ENCODE data around the gene DCUN1D4. TPM values are rescaled to one million over a fixed set of nuclear protein-coding genes. Genes with fewer than 3 reads are reported as not detected.
"Not testable (repeated sequence)": the region's sequence is repeated elsewhere in the genome, so short reads cannot be mapped to it uniquely, and the experiment has no call there.

DCUN1D4 gene
- total RNA-seq, 1 donor from 2014 or later: 30.3 TPM

DNA sequence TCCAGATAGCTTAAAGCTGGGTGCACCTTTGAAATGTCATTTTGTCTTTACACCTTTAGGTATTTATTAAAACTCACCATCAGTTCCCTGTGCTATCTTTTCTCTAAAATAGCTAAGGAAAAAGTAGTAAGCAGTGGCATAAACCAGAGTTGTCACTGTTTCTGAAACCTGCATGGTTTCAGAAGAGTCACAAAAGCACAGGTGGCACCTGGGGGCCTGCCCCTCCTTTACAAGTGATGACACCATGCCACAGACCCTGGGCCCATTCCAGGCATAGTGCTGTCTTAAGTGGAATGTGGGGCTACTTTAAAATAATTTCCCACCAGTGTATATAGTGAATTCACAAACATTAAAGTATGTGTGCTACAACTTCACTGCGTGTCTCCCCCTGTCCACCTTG, 47.8 kb downstream of the DCUN1D4 start:
- no peak for DNase-seq (ENCODE audit: extremely low read depth, low read depth, low spot score)

DNA sequence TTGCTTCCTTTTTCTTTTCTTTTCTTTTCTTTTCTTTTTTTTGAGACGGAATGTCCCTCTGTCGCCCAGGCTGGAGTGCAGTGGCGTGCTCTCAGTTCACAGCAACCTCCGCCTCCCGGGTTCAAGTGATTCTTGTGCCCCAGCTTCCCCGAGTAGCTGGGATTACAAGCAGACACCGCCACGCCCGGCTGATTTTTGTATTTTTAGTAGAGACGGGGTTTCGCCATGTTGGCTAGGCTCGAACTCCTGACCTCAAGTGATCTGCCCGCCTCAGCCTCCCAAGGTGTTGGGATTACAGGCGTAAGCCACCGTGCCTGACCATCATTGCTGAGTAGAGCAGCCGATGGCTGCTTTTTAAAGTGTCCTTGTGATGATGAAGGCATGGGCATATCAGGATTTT, 50.4 kb downstream of the DCUN1D4 start:
- not testable (repeated sequence) for DNase-seq (ENCODE audit: extremely low read depth, low read depth, low spot score)

- DNase-seq (ENCODE audit: extremely low read depth, low read depth, low spot score): no peak
These were observed 51.2 kb downstream of the DCUN1D4 start for GRCh38 chr4:51894059-51894645.

GRCh38 chr4:51895158-51895557, 52.2 kb downstream of the DCUN1D4 start:
- DNase-seq (ENCODE audit: extremely low read depth, low read depth, low spot score): no peak

DNA sequence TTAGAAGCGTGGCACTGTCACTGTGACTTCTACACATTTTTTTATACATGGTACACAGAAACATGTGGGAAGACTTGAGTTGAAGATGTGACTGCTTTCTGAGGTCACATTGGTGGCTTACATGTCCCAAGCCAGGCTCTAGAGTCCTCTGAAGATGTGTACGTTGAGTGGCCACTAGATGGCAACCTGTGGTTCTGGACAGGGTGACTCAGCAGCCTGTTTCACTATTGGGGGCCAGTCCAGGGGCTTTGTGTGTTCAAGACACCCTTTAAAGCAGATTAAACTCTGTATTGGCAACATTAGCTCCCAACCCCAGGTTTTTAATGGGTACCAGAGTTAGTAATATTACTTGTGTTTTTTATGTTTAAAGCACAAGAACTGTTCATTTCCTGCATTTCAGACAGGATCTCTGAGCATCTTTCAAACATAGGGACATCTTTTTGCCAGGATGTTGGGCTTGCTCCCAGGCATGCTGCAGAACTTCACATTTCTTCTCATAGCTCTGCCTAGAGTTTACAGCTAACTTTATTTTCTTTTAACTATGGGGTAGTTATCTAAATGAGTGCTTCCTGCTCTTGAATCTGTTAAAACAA, 53.0 kb downstream of the DCUN1D4 start:
- peak; percentile 42 for DNase-seq (ENCODE audit: extremely low read depth, low read depth, low spot score)

GRCh38 chr4:51901363-51901762, 58.4 kb downstream of the DCUN1D4 start:
- no peak for DNase-seq (ENCODE audit: extremely low read depth, low read depth, low spot score)

DNA sequence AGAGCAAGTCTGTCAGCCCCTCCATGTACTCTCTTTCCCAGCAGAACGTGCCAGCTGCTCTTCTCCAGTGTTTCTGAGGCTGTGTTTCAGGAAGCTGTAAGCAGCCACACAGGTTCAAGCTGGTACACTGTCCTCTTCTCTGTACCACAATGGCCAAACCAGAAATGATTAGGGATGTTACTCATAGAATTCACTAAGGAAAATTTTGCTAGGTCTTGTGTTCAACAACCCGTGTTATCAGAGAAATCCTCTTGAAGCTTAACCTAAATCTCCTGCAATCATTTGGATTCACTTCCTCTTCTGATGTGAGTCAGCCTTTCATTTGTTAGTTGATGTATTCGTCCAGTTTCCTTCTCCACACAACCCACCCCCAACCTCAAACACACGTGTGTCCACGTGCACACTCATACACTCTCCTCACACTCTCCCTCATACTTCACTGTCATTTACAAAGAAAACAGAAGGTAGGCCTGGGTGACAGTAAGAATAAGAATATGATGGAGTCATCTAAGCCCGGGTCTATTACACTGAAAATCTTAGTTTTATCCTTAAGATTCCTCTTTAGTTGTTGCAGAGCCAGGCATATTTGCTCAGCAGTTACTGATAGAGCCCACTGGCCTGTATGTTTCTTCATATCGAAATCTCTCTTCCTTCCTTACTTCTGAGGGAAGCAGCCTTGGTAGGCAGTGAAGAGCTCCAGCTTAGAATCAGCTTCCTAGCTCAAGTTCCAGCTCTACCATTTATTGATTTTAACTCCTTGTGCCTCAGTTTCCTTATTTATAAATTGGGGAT, 63.4 kb downstream of the DCUN1D4 start:
- peak; percentile 63 for DNase-seq (ENCODE audit: extremely low read depth, low read depth, low spot score)

GRCh38 chr4:51907006-51907669, 64.2 kb downstream of the DCUN1D4 start:
- DNase-seq (ENCODE audit: extremely low read depth, low read depth, low spot score): peak; percentile 22

- DNase-seq (ENCODE audit: extremely low read depth, low read depth, low spot score): no peak
These were observed 66.3 kb downstream of the DCUN1D4 start for GRCh38 chr4:51909236-51909703.

GRCh38 chr4:51918251-51918650, 75.3 kb downstream of the DCUN1D4 start:
- no peak for DNase-seq (ENCODE audit: extremely low read depth, low read depth, low spot score)

DNA sequence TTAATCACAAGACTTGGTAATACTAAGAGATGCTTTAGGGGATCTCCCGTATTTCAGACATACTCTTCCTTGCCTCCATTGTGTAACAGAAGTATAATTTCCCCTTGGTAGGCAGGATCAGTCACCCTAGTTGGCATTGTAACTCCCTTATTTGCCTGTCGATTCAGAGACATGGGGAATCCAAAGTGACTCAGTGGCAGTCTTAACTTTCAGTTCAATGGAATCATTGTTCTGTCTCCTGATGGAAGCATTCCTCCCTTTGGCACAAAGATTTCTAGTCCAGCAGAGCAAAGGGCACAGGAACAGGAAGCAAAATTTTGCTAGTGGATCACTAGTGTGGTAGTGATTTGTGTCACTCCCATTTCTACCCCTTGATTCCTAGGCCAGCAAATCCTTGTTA, 80.4 kb downstream of the DCUN1D4 start:
- no peak for DNase-seq (ENCODE audit: extremely low read depth, low read depth, low spot score)

DNA sequence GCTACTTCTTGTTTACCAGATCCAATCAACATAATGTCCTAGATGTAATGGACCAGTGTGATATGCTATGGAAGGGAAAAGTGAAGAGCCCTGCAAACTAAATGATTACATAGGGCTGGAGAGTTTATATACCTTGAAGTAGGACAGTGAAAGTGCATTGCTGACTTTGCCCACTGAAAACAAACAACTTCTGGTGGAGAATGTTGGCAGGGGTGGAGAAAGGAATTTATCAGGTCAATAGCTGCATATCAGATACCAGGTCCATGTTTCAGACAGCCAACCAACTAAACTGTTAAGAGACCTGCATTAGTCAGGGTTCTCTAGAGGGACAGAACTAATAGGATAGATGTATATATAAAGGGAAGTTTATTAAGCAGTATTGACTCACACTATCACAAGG, 82.4 kb downstream of the DCUN1D4 start:
- no peak for DNase-seq (ENCODE audit: extremely low read depth, low read depth, low spot score)

- no peak for DNase-seq (ENCODE audit: extremely low read depth, low read depth, low spot score)
These were observed 87.6 kb downstream of the DCUN1D4 start for GRCh38 chr4:51930557-51930956.

DNA sequence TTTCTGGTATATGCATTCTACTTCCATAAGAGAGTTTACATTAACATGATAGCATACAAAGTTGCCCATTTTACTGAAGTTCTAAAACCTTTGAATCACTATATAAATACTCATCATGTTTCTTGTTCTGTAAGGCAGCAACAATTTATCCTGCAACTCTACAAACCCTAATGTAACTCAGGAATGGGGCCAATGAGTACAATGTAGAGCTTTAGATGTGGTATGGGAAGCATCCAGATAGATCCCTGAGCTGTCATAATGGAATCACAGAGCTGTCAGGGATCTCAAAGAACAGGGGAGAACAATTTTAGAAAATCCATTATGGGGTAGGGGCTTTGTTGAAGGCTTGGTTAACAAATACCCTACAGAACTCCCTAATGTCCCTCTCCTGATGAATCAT, 88.5 kb downstream of the DCUN1D4 start:
- DNase-seq (ENCODE audit: extremely low read depth, low read depth, low spot score): no peak

- no peak for DNase-seq (ENCODE audit: extremely low read depth, low read depth, low spot score)
These were observed 89.3 kb downstream of the DCUN1D4 start for GRCh38 chr4:51932261-51932660.

DNA sequence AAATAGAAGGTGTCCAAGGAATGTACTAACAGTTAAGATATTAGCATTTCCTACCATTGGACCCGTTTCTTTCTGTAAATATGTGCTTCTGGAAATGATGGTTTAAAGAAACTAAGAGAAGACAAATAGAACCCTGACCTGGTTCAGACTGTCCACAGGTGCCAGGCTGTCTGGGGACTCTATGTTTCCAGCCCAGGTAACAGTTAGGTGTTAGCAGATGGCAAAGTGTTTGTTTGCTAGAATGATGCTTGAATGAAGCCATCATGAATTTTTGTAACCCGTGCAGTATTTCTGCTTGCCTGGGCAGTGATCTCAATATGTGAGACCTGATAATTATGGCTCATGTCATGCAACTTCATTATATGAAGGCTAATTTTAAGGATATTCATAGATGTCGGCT, 89.7 kb downstream of the DCUN1D4 start:
- no peak for DNase-seq (ENCODE audit: extremely low read depth, low read depth, low spot score)

- DNase-seq (ENCODE audit: extremely low read depth, low read depth, low spot score): not testable (repeated sequence)
These were observed 97.5 kb downstream of the DCUN1D4 start for GRCh38 chr4:51940460-51940859.

DNA sequence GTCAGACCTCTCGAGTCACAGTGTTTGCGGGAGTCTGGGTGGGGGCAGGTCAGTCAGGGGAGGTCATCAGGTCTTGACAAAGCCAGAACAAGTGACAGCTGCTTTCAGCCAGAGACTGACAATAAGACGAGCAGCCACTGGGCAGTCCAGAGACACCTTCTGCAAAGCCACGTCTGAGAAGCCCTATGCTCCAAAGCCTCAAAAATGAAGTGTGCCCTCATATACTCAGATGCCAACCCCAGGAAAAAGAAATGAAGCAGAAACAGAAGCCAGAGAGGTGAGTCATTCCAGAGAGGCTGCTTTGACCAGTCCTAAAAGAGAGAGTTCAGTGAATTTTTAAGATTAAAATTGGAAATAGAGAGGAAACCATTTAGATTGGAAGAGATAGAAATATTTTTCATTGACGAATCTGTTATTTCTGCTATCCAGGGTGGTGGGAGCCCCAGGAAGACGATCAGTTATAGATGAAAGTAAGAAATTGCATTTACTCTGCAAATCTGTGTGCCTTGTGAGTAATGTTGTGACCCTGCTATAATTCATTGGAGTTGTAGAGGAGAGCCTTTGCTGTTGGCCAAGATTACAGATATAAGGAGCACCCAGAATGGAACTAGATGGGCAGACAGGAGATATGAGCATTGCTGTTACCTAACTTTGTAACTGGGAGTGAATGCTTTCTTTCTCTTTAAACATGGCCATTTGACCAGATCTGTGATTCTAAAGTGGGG, 99.3 kb downstream of the DCUN1D4 start:
- DNase-seq (ENCODE audit: extremely low read depth, low read depth, low spot score): no peak

DNA sequence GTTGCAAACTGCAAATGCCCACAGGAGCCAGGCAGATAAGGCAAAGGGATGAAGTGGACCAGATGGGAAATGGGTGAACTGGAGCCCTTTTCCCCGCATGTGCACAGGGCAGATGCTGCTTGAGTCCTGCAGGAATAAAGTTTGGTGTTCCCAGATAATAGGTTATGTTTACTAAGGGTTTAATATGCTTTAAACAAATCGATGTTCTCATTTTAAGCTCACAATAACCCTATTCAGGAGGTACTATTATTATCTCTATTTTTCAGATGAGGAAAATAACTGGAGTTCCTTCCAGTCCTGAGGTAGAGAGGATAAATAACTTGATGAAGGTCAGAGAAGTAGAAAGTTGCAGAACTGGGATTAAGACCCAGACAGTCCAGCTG, 99.9 kb downstream of the DCUN1D4 start:
- no peak for DNase-seq (ENCODE audit: extremely low read depth, low read depth, low spot score)

GRCh38 chr4:51943221-51943620, 100.3 kb downstream of the DCUN1D4 start:
- DNase-seq (ENCODE audit: extremely low read depth, low read depth, low spot score): no peak
